Mesenchymal stem cell (in vitro differentiated cells and primary cell): ENCODE data around the gene TNIP3.
A peak's percentile ranks its signal among the peaks of the same experiment; 100 is the strongest.

Source experiments
- DNase-seq: peaks from one replicate; pipeline ENCODE4 v3.0.0-alpha.2; 2013
- H2AFZ ChIP-seq: one replicate; pipeline ENCODE4 v1.6.1; 2013; ENCODE audit warnings: low read depth, mild to moderate bottlenecking, control low read depth, inconsistent platforms, low read length, moderate library complexity
- H2AK5ac ChIP-seq: 2 replicates; pipeline ENCODE4 v1.6.1; 2013; ENCODE audit warnings: low read length, moderate library complexity, mild to moderate bottlenecking, inconsistent platforms; ENCODE audit not compliant: severe bottlenecking
- H2BK120ac ChIP-seq: one replicate; pipeline ENCODE4 v1.6.1; 2013; ENCODE audit warnings: low read depth, mild to moderate bottlenecking, inconsistent platforms, low read length, moderate library complexity
- H2BK12ac ChIP-seq, 2 experiments: one replicate each; pipeline ENCODE4 v1.6.1; 2013; ENCODE audit warnings: inconsistent platforms in 2 of 2, low read length in 2 of 2, mild to moderate bottlenecking in 2 of 2, moderate library complexity in 2 of 2, control low read depth in 1 of 2
- H2BK15ac ChIP-seq: one replicate; pipeline ENCODE4 v1.6.1; 2013; ENCODE audit warnings: mild to moderate bottlenecking, low read depth, inconsistent platforms; ENCODE audit not compliant: poor library complexity, severe bottlenecking
- H2BK5ac ChIP-seq: 2 replicates; pipeline ENCODE4 v1.6.1; 2013; ENCODE audit warnings: low read depth, mild to moderate bottlenecking, low read length, control low read depth, inconsistent platforms; ENCODE audit not compliant: poor library complexity, severe bottlenecking
- H3K14ac ChIP-seq, 2 experiments: one replicate each; pipeline ENCODE4 v1.6.1; 2013; ENCODE audit warnings: inconsistent platforms in 2 of 2, low read length in 2 of 2, control low read depth in 1 of 2, mild to moderate bottlenecking in 1 of 2, moderate library complexity in 1 of 2
- H3K18ac ChIP-seq, 2 experiments: one replicate each; pipeline ENCODE4 v1.6.1; 2013; ENCODE audit warnings: inconsistent platforms in 2 of 2, low read length in 2 of 2, control low read depth in 1 of 2, low read depth in 1 of 2, mild to moderate bottlenecking in 1 of 2
- H3K23ac ChIP-seq, 2 experiments: one replicate each; pipeline ENCODE4 v1.6.1; 2013; ENCODE audit warnings: inconsistent platforms in 2 of 2, low read length in 2 of 2, mild to moderate bottlenecking in 2 of 2, moderate library complexity in 2 of 2, control low read depth in 1 of 2
- H3K27ac ChIP-seq: 2 replicates; pipeline ENCODE4 v1.5.1; 2013; ENCODE audit warnings: mild to moderate bottlenecking, moderate library complexity, low read length, control low read depth, inconsistent platforms; ENCODE audit not compliant: poor library complexity, severe bottlenecking
- H3K27me3 ChIP-seq, 2 experiments: 2 replicates each; pipeline versions ENCODE4 v1.6.1 to v1.7.0; 2013; ENCODE audit warnings: low read length in 2 of 2, mild to moderate bottlenecking in 2 of 2, moderate library complexity in 2 of 2, control low read depth in 1 of 2, inconsistent platforms in 1 of 2; ENCODE audit not compliant: control insufficient read depth in 1 of 2, insufficient read depth in 1 of 2
- H3K36me3 ChIP-seq, 2 experiments: 2 replicates each; pipeline versions ENCODE4 v1.6.1 to v1.7.0; 2013; ENCODE audit warnings: low read length in 2 of 2, control low read depth in 1 of 2, inconsistent platforms in 1 of 2, low read depth in 1 of 2, mild to moderate bottlenecking in 1 of 2; ENCODE audit not compliant: insufficient read depth in 2 of 2, control insufficient read depth in 1 of 2
- H3K4ac ChIP-seq, 2 experiments: one replicate each; pipeline ENCODE4 v1.6.1; 2013; ENCODE audit warnings: inconsistent platforms in 2 of 2, low read length in 2 of 2, mild to moderate bottlenecking in 2 of 2, moderate library complexity in 2 of 2, control low read depth in 1 of 2, low read depth in 1 of 2
- H3K4me1 ChIP-seq: 2 replicates; pipeline ENCODE4 v1.6.1; 2013; ENCODE audit warnings: low read depth, low read length, control low read depth; ENCODE audit not compliant: control insufficient read depth, insufficient read depth
- H3K4me2 ChIP-seq: 2 replicates; pipeline ENCODE4 v1.6.1; 2013; ENCODE audit warnings: low read length, mild to moderate bottlenecking, inconsistent platforms; ENCODE audit not compliant: poor library complexity, severe bottlenecking
- H3K4me3 ChIP-seq, 2 experiments: 2 replicates each; pipeline versions ENCODE4 v1.5.1 to v1.7.0; 2013; ENCODE audit warnings: low read length in 2 of 2, mild to moderate bottlenecking in 2 of 2, control low read depth in 1 of 2, low read depth in 1 of 2; ENCODE audit not compliant: insufficient read depth in 1 of 2
- H3K79me1 ChIP-seq: replicated peaks from 2 replicates; pipeline ENCODE4 v1.6.1; 2013; ENCODE audit warnings: mild to moderate bottlenecking, control low read depth, low read length, inconsistent platforms; ENCODE audit not compliant: poor library complexity, severe bottlenecking
- H3K9ac ChIP-seq: 2 replicates; pipeline ENCODE4 v1.7.0; 2013; ENCODE audit warnings: mild to moderate bottlenecking, low read length, moderate library complexity
- H3K9me3 ChIP-seq: 2 replicates; pipeline ENCODE4 v1.7.0; 2013; ENCODE audit warnings: mild to moderate bottlenecking, low read length; ENCODE audit not compliant: control insufficient read depth
- H4K8ac ChIP-seq: one replicate; pipeline ENCODE4 v1.6.1; 2013; ENCODE audit warnings: inconsistent platforms, mild to moderate bottlenecking, low read length, moderate library complexity
- H4K91ac ChIP-seq: one replicate; pipeline ENCODE4 v1.6.1; 2013; ENCODE audit warnings: mild to moderate bottlenecking, low read length, inconsistent platforms
- WGBS: methylation state at CpG from one replicate; pipeline ENCODE4 v1.1.7; 2013; ENCODE audit warnings: mixed read lengths; 5-methylcytosine and 5-hydroxymethylcytosine counted together

TNIP3 gene

DNA sequence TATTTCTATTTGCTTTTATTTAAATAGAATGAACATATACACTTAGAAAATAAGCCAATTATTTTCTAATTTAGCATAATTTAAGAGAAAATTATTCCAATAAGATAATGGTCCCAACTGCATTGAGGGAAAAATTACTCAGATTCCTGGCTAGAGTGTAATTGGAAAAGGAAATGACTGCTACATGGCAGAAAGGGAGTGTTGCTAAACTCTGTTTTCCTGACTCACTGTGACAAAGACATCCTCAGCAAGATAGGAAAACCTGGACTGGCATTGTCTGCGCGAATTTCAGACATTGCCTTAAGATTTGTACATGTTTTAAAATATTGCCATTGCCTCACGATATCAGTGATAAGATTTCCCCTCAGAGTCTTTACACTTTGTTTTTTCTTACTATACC is 8.2 kb downstream of the TNIP3 start:
- H3K18ac ChIP-seq = no peak overlapping the region
- no peak overlapping the region for H2AFZ ChIP-seq

GRCh38 chr4:121154103-121154515 is 10.0 kb downstream of the TNIP3 start:
- no peak overlapping the region for H2BK120ac ChIP-seq
- H3K14ac ChIP-seq = no peak overlapping the region
- H2BK15ac ChIP-seq = no peak overlapping the region
- H4K91ac ChIP-seq = no peak overlapping the region
- WGBS = 100% methylated on average over 2 of the region's 4 CpGs
- H3K4me1 ChIP-seq = no peaks in the 10 kb centered on the region
- no peak overlapping the region for H2AFZ ChIP-seq
- H4K8ac ChIP-seq = no peak overlapping the region
- H3K27me3 ChIP-seq = no peaks in the 10 kb centered on the region
- H3K18ac ChIP-seq = no peak overlapping the region
- H2AK5ac ChIP-seq = no peak overlapping the region
- H3K79me1 ChIP-seq = no peaks in the 10 kb centered on the region
- no peak overlapping the region for H3K4ac ChIP-seq
- H3K23ac ChIP-seq = no peak overlapping the region
- no peak overlapping the region for H3K27ac ChIP-seq
- no peak for DNase-seq
- no peak overlapping the region for H3K4me2 ChIP-seq
- H3K9me3 ChIP-seq = no peaks in the 10 kb centered on the region
- H3K36me3 ChIP-seq = no peaks in the 10 kb centered on the region
- no peak overlapping the region for H2BK5ac ChIP-seq
- no peak overlapping the region for H2BK12ac ChIP-seq
- H3K9ac ChIP-seq = no peak overlapping the region
- no peak overlapping the region for H3K4me3 ChIP-seq

More for the DNA sequence above, 8.2 kb downstream of the TNIP3 start:
- Histone ChIP-seq H3K36me3 (no peaks in the 10 kb centered on the region), H3K4ac (no peak overlapping the region), H2BK15ac (no peak overlapping the region), H3K9ac (peak overlapping the region; percentile 85), H2BK120ac (no peak overlapping the region), H4K91ac (no peak overlapping the region), H2BK5ac (no peak overlapping the region), H2BK12ac (no peak overlapping the region), H3K27ac (no peak overlapping the region), H3K4me2 (peak overlapping the region; percentile 53), H3K23ac (no peak overlapping the region), H3K4me3 (peak overlapping the region in 1 of 2 experiments; percentile 83), H4K8ac (no peak overlapping the region), H3K27me3 (no peaks in the 10 kb centered on the region), H3K9me3 (no peaks in the 10 kb centered on the region), H2AK5ac (no peak overlapping the region), H3K4me1 (no peaks in the 10 kb centered on the region), H3K14ac (no peak overlapping the region), H3K79me1 (no peaks in the 10 kb centered on the region)
- 17% methylated on average over 2 of the region's 3 CpGs for WGBS
- DNase-seq = peak; percentile 85

GRCh38 chr4:121151942-121152341 is 12.2 kb downstream of the TNIP3 start:
- 100% methylated on average over 1 of the region's 1 CpG for WGBS

DNA sequence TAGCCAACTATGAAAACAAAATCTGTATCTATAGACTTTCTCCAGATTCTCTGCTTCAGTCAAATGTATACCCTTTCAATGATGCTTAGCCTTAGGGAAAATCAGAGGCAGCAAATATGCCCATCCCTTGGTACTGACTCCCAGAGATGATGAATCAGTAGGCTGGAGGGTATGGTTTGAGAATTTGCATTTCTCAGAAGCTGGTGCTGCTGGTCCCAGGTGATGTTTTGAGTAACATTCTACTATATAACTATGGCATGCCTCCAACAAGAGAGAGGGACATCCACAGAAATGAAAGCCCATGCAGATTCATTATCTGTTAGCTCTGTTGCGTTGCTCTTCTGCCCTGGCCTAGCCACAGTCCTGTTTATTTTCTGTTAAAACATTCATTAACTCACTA is 13.6 kb downstream of the TNIP3 start:
- H2AFZ ChIP-seq = no peak overlapping the region
- no peaks in the 10 kb centered on the region for H3K79me1 ChIP-seq
- no peak overlapping the region for H2BK120ac ChIP-seq
- H2BK15ac ChIP-seq = no peak overlapping the region
- no peak overlapping the region for H3K4ac ChIP-seq
- H3K14ac ChIP-seq = no peak overlapping the region
- 75% methylated on average over 1 of the region's 1 CpG for WGBS
- H3K4me1 ChIP-seq = no peaks in the 10 kb centered on the region
- no peak overlapping the region for H3K23ac ChIP-seq
- no peak overlapping the region for H2AK5ac ChIP-seq
- no peak overlapping the region for H3K27ac ChIP-seq
- H3K18ac ChIP-seq = no peak overlapping the region
- H2BK12ac ChIP-seq = no peak overlapping the region
- no peaks in the 10 kb centered on the region for H3K36me3 ChIP-seq
- DNase-seq = no peak
- no peak overlapping the region for H4K91ac ChIP-seq
- H3K4me2 ChIP-seq = no peak overlapping the region
- no peaks in the 10 kb centered on the region for H3K27me3 ChIP-seq
- H3K9me3 ChIP-seq = no peaks in the 10 kb centered on the region
- H2BK5ac ChIP-seq = no peak overlapping the region
- no peak overlapping the region for H3K4me3 ChIP-seq
- no peak overlapping the region for H3K9ac ChIP-seq
- H4K8ac ChIP-seq = no peak overlapping the region

More at GRCh38 chr4:121151942-121152341, 12.2 kb downstream of the TNIP3 start:
- Histone ChIP-seq H2BK15ac (no peak overlapping the region), H3K36me3 (no peaks in the 10 kb centered on the region), H2AK5ac (no peak overlapping the region), H3K4me3 (no peak overlapping the region), H3K23ac (no peak overlapping the region), H2BK5ac (no peak overlapping the region), H3K27me3 (no peaks in the 10 kb centered on the region), H3K18ac (no peak overlapping the region), H4K8ac (no peak overlapping the region), H3K9ac (no peak overlapping the region), H3K79me1 (no peaks in the 10 kb centered on the region), H3K14ac (no peak overlapping the region), H2BK12ac (no peak overlapping the region), H3K4me2 (no peak overlapping the region), H3K4ac (no peak overlapping the region), H2AFZ (no peak overlapping the region), H3K27ac (no peak overlapping the region), H3K4me1 (no peaks in the 10 kb centered on the region), H4K91ac (no peak overlapping the region), H2BK120ac (no peak overlapping the region), H3K9me3 (no peaks in the 10 kb centered on the region)
- no peak for DNase-seq
